Activated B cell treated with CpG ODN at 0.5 μM for 24 hours (primary cell): ENCODE measurements around the gene EMC10. TPM values are rescaled to one million over a fixed set of nuclear protein-coding genes. Genes with fewer than 3 reads are reported as not detected.
"Not testable (repeated sequence)": the region's sequence is repeated elsewhere in the genome, so short reads cannot be mapped to it uniquely, and the experiment has no call there.

Experiments
- ATAC-seq: fragments of 200-7000 bp; cut with Tn5 transposase; one replicate; pipeline ENCODE4 v1.10.0; 2021; ENCODE audit warnings: low read depth, mild to moderate bottlenecking, moderate library complexity
- CTCF ChIA-PET: fragments of 350-600 bp; sonication (Branson Sonifier 250); formaldehyde crosslinking; loops from one replicate; lab custom pipeline; 2021; ENCODE audit warnings: antibody characterized with exemption; lab: Charles Lee
- POLR2A ChIA-PET: fragments of 350-600 bp; sonication (Branson Sonifier 250); formaldehyde crosslinking; loops from one replicate; lab custom pipeline; 2021; ENCODE audit warnings: antibody characterized with exemption; lab: Charles Lee
- DNase-seq: peaks from one replicate; pipeline ENCODE4 v3.0.0; 2022
- H3K27ac Mint-ChIP-seq: one replicate; pipeline ENCODE4 v1.8.0; 2020; ENCODE audit warnings: mixed read lengths
- H3K27me3 Mint-ChIP-seq: one replicate; pipeline ENCODE4 v1.8.0; 2021; ENCODE audit warnings: mixed read lengths
- H3K36me3 Mint-ChIP-seq: one replicate; pipeline ENCODE4 v1.8.0; 2021; ENCODE audit warnings: low read depth, mixed read lengths
- H3K4me1 Mint-ChIP-seq: one replicate; pipeline ENCODE4 v1.8.0; 2021; ENCODE audit warnings: mixed read lengths
- H3K4me3 Mint-ChIP-seq: one replicate; pipeline ENCODE4 v1.8.0; 2020; ENCODE audit warnings: mild to moderate bottlenecking, mixed read lengths
- H3K9me3 Mint-ChIP-seq: one replicate; pipeline ENCODE4 v1.8.0; 2020; ENCODE audit warnings: mixed read lengths
- CTCF ChIP-seq: fragments of 200-600 bp; IDR thresholded peaks from one replicate; pipeline ENCODE4 v1.8.0; 2022; ENCODE audit warnings: antibody characterized with exemption, mild to moderate bottlenecking
- intact Hi-C: fragments of 100-400 bp; cut with micrococcal nuclease; formaldehyde crosslinking; loops from one replicate; pipeline ENCODE4 v1.15.1; 2024
- total RNA-seq: library from RNA; stranded (reverse); gene quantifications from 2 replicates; pipeline ENCODE4 v1.2.3, GENCODE V29; 2022

Gene EMC10
- total RNA-seq, 1 donor from 2014 or later: 72.1 TPM

- ChIA-PET POLR2A (no interaction called here), CTCF (no interaction called here)
- no peak for ATAC-seq
- H3K4me1 Mint-ChIP-seq: no peaks in the 10 kb centered on the region
- intact Hi-C loops: no loop called here
- H3K4me3 Mint-ChIP-seq: no peak overlapping the region
- no peak for TF ChIP-seq CTCF
- DNase-seq: no peak
- no peaks in the 10 kb centered on the region for H3K36me3 Mint-ChIP-seq
- no peak overlapping the region for H3K27ac Mint-ChIP-seq
- H3K9me3 Mint-ChIP-seq: no peaks in the 10 kb centered on the region
- peaks cover 2% of the 10 kb centered on the region for H3K27me3 Mint-ChIP-seq
Observed at GRCh38 chr19:50520822-50521465, 44.6 kb downstream of the EMC10 start.

- no peaks in the 10 kb centered on the region for H3K36me3 Mint-ChIP-seq
- intact Hi-C loops: no loop called here
- DNase-seq (no peak), ATAC-seq (no peak)
- no peak for TF ChIP-seq CTCF
- ChIA-PET CTCF (no interaction called here), POLR2A (no interaction called here)
- no peaks in the 10 kb centered on the region for H3K9me3 Mint-ChIP-seq
- H3K27me3 Mint-ChIP-seq: peaks cover 2% of the 10 kb centered on the region
- H3K27ac Mint-ChIP-seq: no peak overlapping the region
- H3K4me3 Mint-ChIP-seq: no peak overlapping the region
- no peaks in the 10 kb centered on the region for H3K4me1 Mint-ChIP-seq
Observed at GRCh38 chr19:50522881-50523280, 46.6 kb downstream of the EMC10 start.

GRCh38 chr19:50528052-50528451 lies 51.7 kb downstream of the EMC10 start:
- peaks cover 14% of the 10 kb centered on the region for H3K27me3 Mint-ChIP-seq
- ATAC-seq, intact Hi-C loops, POLR2A ChIA-PET, H3K4me1 Mint-ChIP-seq, H3K36me3 Mint-ChIP-seq, DNase-seq, H3K9me3 Mint-ChIP-seq, H3K4me3 Mint-ChIP-seq, H3K27ac Mint-ChIP-seq, CTCF ChIA-PET: not testable (repeated sequence)

GRCh38 chr19:50531171-50531612 lies 54.9 kb downstream of the EMC10 start:
- intact Hi-C loops: no loop called here
- TF ChIP-seq CTCF: no peak
- Mint-ChIP-seq H3K4me3 (no peak overlapping the region), H3K27me3 (peaks cover 16% of the 10 kb centered on the region), H3K4me1 (no peaks in the 10 kb centered on the region), H3K36me3 (no peaks in the 10 kb centered on the region), H3K9me3 (peaks cover 12% of the 10 kb centered on the region), H3K27ac (no peak overlapping the region)
- POLR2A ChIA-PET: no interaction called here
- CTCF ChIA-PET: no interaction called here
- DNase-seq: no peak
- no peak for ATAC-seq

- POLR2A ChIA-PET: no interaction called here
- Mint-ChIP-seq H3K27ac (no peak overlapping the region), H3K36me3 (no peaks in the 10 kb centered on the region), H3K4me1 (no peaks in the 10 kb centered on the region), H3K4me3 (no peak overlapping the region), H3K27me3 (peaks cover 25% of the 10 kb centered on the region), H3K9me3 (peaks cover 12% of the 10 kb centered on the region)
- no peak for ATAC-seq
- no peak for TF ChIP-seq CTCF
- CTCF ChIA-PET: no interaction called here
- intact Hi-C loops: no loop called here
- no peak for DNase-seq
Observed at GRCh38 chr19:50532952-50533351, 56.6 kb downstream of the EMC10 start.

GRCh38 chr19:50534478-50534877 lies 58.2 kb downstream of the EMC10 start:
- H3K27ac Mint-ChIP-seq: no peak overlapping the region
- H3K9me3 Mint-ChIP-seq: peaks cover 12% of the 10 kb centered on the region
- no peak for DNase-seq
- intact Hi-C loops: no loop called here
- POLR2A ChIA-PET: no interaction called here
- no peak overlapping the region for H3K4me3 Mint-ChIP-seq
- ATAC-seq: no peak
- CTCF ChIA-PET: no interaction called here
- no peak for TF ChIP-seq CTCF
- H3K4me1 Mint-ChIP-seq: no peaks in the 10 kb centered on the region
- H3K27me3 Mint-ChIP-seq: peaks cover 28% of the 10 kb centered on the region
- no peaks in the 10 kb centered on the region for H3K36me3 Mint-ChIP-seq
